ENCODE measurements around the gene TMEM59.

TMEM59 gene

DNA sequence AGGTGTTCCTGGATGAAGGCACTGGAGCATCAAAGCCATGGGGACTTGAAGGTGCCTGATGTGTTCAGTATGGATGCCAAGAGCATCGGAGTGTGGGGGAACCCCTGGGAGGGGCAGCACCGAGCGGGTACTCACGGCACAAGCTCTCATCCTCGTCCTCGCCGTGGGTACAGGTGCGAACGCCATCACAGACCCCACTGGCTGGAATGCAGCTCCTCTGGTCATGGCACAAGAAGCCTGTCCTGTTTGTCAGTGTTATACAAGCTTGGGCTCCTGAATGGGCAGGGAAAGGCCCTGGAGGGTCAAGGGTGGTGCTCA lies 41.0 kb downstream of the TMEM59 start:
- H3K4me3 ChIP-seq (ENCODE audit: low read depth, low read length) = no peak overlapping the region
- in situ Hi-C loops (cut with HindIII; ENCODE audit: low sequenced_read_pairs) = no loop called here
- no peak for DNase-seq (ENCODE audit: low read depth, low spot score)
- TF ChIP-seq, protein P1, sequence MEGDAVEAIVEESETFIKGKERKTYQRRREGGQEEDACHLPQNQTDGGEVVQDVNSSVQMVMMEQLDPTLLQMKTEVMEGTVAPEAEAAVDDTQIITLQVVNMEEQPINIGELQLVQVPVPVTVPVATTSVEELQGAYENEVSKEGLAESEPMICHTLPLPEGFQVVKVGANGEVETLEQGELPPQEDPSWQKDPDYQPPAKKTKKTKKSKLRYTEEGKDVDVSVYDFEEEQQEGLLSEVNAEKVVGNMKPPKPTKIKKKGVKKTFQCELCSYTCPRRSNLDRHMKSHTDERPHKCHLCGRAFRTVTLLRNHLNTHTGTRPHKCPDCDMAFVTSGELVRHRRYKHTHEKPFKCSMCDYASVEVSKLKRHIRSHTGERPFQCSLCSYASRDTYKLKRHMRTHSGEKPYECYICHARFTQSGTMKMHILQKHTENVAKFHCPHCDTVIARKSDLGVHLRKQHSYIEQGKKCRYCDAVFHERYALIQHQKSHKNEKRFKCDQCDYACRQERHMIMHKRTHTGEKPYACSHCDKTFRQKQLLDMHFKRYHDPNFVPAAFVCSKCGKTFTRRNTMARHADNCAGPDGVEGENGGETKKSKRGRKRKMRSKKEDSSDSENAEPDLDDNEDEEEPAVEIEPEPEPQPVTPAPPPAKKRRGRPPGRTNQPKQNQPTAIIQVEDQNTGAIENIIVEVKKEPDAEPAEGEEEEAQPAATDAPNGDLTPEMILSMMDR (IDR thresholded peaks at IDR 0.05; ENCODE audit: low read depth, low read length) = no peak

- DNase-seq (ENCODE audit: low read depth, low spot score) = no peak
- in situ Hi-C loops (cut with HindIII; ENCODE audit: low sequenced_read_pairs) = no loop called here
Observed at GRCh38 chr1:54011316-54012007, 41.5 kb downstream of the TMEM59 start.

DNA sequence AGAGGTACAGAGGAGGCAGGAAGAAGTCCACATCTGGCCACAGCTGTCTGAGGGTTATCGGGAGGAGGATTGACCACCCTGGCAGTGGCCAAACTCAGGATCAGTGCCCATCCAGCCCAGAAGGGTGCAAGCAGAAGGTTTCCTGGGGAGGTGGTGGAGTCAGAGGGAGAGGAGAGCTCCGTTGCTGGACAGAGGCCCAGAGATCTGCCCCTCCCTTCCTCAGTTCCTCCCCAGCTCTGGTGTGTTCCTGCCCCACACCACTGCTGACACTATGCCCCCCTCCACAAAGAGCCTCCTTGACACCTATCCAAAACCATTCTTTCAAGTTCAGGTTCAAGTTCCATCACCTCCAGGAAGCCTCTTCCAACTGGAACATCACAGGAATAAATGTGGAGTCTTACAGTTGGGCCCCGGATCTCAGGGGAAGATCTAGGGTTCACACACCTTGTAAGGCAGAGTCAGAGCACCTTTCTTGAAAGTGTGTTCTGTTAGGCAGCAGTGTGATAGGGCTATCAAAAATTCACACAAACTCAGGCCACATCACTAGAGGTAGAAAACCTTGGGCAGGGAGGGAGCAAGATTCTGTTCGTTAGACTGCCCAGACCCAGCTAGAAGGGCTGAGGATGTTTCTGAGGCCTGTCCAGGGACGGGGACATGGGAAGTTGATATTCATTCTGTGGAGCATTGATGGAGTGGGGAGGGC lies 42.4 kb downstream of the TMEM59 start:
- in situ Hi-C loops (cut with HindIII; ENCODE audit: low sequenced_read_pairs) = no loop called here
- TF ChIP-seq, protein P1 (IDR thresholded peaks at IDR 0.05; ENCODE audit: low read depth, low read length) = no peak
- no peak for DNase-seq (ENCODE audit: low read depth, low spot score)
- H3K4me3 ChIP-seq (ENCODE audit: low read depth, low read length) = no peak overlapping the region

More at GRCh38 chr1:54011316-54012007, 41.5 kb downstream of the TMEM59 start:
- TF ChIP-seq, protein P1 (IDR thresholded peaks at IDR 0.05; ENCODE audit: low read depth, low read length) = no peak
- no peak overlapping the region for H3K4me3 ChIP-seq (ENCODE audit: low read depth, low read length)

DNA sequence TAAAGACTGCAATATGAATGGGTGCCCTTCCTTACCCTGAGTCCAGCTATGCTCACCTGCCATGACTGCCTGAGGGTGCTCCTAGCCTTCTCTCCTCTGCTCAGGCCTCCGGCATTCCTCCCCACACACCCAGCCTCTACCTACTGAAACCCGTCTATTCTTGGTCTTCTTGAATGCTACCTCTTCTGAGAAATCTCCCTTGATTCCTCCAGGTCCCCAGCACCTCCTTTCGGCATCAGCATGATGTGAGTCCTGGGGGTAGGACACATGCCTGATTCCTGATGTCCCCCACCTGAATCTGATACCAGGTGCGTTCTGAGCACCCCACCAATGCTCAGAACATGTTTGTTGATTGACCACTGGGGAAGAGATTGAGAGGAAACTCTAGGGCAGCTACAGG lies 43.6 kb downstream of the TMEM59 start:
- TF ChIP-seq, protein P1 (IDR thresholded peaks at IDR 0.05; ENCODE audit: low read depth, low read length) = no peak
- H3K4me3 ChIP-seq (ENCODE audit: low read depth, low read length) = no peak overlapping the region
- in situ Hi-C loops (cut with HindIII; ENCODE audit: low sequenced_read_pairs) = no loop called here
- no peak for DNase-seq (ENCODE audit: low read depth, low spot score)

DNA sequence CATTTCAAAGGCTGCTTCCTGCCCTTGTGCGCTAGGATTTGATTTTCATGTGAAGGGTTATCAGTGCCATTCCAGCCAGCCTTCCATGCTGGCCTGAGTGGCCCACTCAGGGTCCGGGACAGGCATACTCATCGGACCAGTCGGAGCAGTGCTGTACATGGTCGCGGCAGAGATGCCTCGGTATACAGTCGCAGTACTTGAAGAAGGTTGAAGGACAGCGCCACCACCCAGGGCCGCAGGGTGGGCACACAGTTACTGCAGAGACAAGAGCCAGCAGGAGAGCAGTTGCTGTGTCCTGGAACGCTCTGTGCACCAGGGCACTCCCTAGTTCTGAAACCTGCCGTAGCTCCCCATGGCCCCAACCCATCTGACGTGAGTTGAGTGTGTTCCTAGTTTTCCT lies 44.1 kb downstream of the TMEM59 start:
- TF ChIP-seq, protein P1 (IDR thresholded peaks at IDR 0.05; ENCODE audit: low read depth, low read length) = no peak
- H3K4me3 ChIP-seq (ENCODE audit: low read depth, low read length) = no peak overlapping the region
- DNase-seq (ENCODE audit: low read depth, low spot score) = no peak
- in situ Hi-C loops (cut with HindIII; ENCODE audit: low sequenced_read_pairs) = no loop called here

DNA sequence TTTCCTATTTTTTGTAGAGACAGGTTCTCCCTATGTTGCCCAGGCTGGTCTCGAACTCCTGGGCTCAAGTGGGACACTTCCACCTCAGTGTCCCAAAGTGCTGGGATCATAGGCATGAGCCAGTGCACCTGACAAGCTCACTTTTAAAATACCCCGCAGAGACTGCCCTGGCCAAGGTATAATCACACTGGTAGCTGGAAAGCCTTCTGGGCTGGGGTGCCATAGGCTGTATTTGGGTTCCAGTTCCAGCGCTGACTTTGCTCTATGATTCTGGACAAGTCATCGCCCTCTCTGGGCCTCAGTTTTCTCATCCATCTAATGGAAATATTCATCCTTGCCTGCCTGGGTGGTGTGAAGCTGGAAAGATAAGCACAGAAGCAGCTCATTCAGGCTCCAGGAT lies 45.4 kb downstream of the TMEM59 start:
- H3K4me3 ChIP-seq (ENCODE audit: low read depth, low read length) = no peak overlapping the region
- in situ Hi-C loops (cut with HindIII; ENCODE audit: low sequenced_read_pairs) = no loop called here
- no peak for DNase-seq (ENCODE audit: low read depth, low spot score)
- TF ChIP-seq, protein P1 (IDR thresholded peaks at IDR 0.05; ENCODE audit: low read depth, low read length) = no peak

Data from astrocyte of the spinal cord (primary cell).